SK-N-SH (cell line): Measurements from ENCODE around the gene SPOCK1.

Experiments used
- CTCF ChIP-seq: fragments of 200-600 bp; sonication (generic); IDR thresholded peaks from 2 replicates; pipeline ENCODE4 v1.6.1; 2017; ENCODE audit warnings: antibody characterized with exemption, mild to moderate bottlenecking, moderate library complexity
- EP300 ChIP-seq, 2 experiments: IDR thresholded peaks; 2 replicates each; pipeline versions ENCODE4 v1.4.0 to v1.6.1; 2012; ENCODE audit warnings: borderline replicate concordance in 1 of 2, low read depth in 1 of 2, low read length in 1 of 2
- EZH2phosphoT487 ChIP-seq: fragments of 200-600 bp; sonication (generic); IDR thresholded peaks from 2 replicates; pipeline ENCODE4 v1.6.1; 2017; ENCODE audit warnings: low read depth, mixed run types, mild to moderate bottlenecking, antibody characterized with exemption, moderate library complexity, borderline replicate concordance
- GATA2 ChIP-seq: sonication (generic); formaldehyde crosslinking; IDR thresholded peaks from 2 replicates; pipeline ENCODE4 v1.5.0; 2020; ENCODE audit warnings: mild to moderate bottlenecking, missing genetic modification reagents
- IRF3 ChIP-seq: fragments of 150-350 bp; IDR thresholded peaks from 2 replicates; pipeline ENCODE4 v1.6.1; 2016; ENCODE audit warnings: mild to moderate bottlenecking, low read depth, low read length
- MAX ChIP-seq: IDR thresholded peaks from 2 replicates; pipeline ENCODE4 v1.4.0; 2012; ENCODE audit warnings: low read depth
- POLR2AphosphoS5 ChIP-seq: IDR thresholded peaks from 2 replicates; pipeline ENCODE4 v1.6.1; 2012; ENCODE audit warnings: low read depth, low read length
- RCOR1 ChIP-seq: fragments of 150-350 bp; IDR thresholded peaks from 2 replicates; pipeline ENCODE4 v1.6.1; 2017; ENCODE audit warnings: antibody characterized with exemption, low read length
- SIN3A ChIP-seq: IDR thresholded peaks from 2 replicates; pipeline ENCODE4 v1.6.1; 2012; ENCODE audit warnings: low read depth, mild to moderate bottlenecking, low read length, moderate library complexity, borderline replicate concordance
- TAF1 ChIP-seq: IDR thresholded peaks from 2 replicates; pipeline ENCODE4 v1.6.1; 2012; ENCODE audit warnings: low read depth, mild to moderate bottlenecking, low read length, moderate library complexity, borderline replicate concordance
- USF2 ChIP-seq: fragments of 150-350 bp; IDR thresholded peaks from 2 replicates; pipeline ENCODE4 v1.6.1; 2017; ENCODE audit warnings: antibody characterized with exemption, low read length, low read depth, borderline replicate concordance
- YY1 ChIP-seq: IDR thresholded peaks from 2 replicates; pipeline ENCODE4 v1.4.0; 2012; ENCODE audit warnings: low read depth, mild to moderate bottlenecking
- ZBTB33 ChIP-seq: IDR thresholded peaks from 2 replicates; pipeline ENCODE4 v1.4.0; 2012; ENCODE audit warnings: low read depth, borderline replicate concordance

GRCh38 chr5:137233726-137234125 lies 265.4 kb downstream of the SPOCK1 start:
- TF ChIP-seq EZH2phosphoT487 = no peak
- TF ChIP-seq RCOR1 = no peak
- no peak for TF ChIP-seq CTCF
- no peak for TF ChIP-seq POLR2AphosphoS5
- TF ChIP-seq TAF1 = no peak
- no peak for TF ChIP-seq USF2
- TF ChIP-seq EP300 (IDR thresholded peaks at IDR 0.05; ENCODE audit: borderline replicate concordance in 1 of 2, low read depth in 1 of 2, low read length in 1 of 2) = no peak
- no peak for TF ChIP-seq YY1
- no peak for TF ChIP-seq IRF3
- TF ChIP-seq GATA2 (CRISPR knock-in tag) = no peak
- no peak for TF ChIP-seq MAX
- TF ChIP-seq ZBTB33 = no peak
- no peak for TF ChIP-seq SIN3A
